D721Med (cell line): ENCODE data around the gene AFAP1.

ENCODE experiments used
- DNase-seq: peaks from one replicate; pipeline ENCODE4 v3.0.0; 2011; ENCODE audit warnings: low spot score; ENCODE audit not compliant: insufficient read length
- FAIRE-seq: peaks from 2 replicates; lab custom pipeline; 2011; peaks lifted over from hg19 to GRCh38; lab: Jason Lieb, UNC
- CTCF ChIP-seq: IDR thresholded peaks from 2 replicates; pipeline ENCODE4 v1.5.1; 2012; ENCODE audit warnings: mild to moderate bottlenecking, control low read depth; ENCODE audit not compliant: insufficient read depth; ENCODE audit errors: missing control alignments

AFAP1 gene

DNA sequence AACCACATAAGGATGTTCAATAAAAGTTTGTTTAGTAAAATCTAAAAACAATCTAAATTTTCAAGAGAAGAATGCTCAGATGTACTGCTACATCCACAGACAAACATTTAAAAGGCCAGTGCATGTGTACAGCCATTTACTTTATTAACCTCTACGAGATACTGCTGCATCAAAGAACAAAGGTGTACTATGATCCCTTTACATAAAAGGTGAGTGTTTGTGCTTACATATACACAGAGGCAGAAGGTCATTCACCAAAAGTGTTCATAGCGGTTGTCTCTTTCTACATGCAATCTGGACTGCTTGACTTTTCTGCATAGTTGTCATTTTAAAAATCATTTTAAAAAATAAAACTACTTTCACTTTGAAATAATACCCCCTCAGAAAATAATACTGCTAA is 81.7 kb downstream of the AFAP1 start:
- no peak for FAIRE-seq

DNA sequence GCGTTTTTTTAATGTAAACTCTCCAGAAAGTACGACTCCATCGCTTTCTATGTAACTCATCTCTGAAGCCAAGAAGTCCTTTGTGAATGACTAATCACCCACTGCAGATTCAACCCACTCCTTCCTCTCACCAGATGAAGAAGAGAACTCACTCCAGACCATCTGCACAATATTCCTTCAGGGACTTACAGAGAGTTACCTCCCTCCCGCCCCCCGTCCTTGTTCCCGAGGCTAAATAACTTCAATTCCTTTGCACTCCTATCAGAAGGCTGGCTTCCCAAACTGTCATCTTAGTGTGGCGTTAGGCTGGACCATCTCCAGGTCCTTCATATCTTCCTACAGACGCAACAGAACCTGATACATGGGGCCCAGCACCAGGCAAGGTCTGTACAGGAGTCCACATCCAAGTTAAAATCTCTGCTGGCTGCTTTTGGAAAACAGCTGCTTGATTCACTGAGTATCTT is 82.4 kb downstream of the AFAP1 start:
- DNase-seq (no peak), FAIRE-seq (no peak)
- no peak for TF ChIP-seq CTCF

More for the DNA sequence above, 81.7 kb downstream of the AFAP1 start:
- no peak for DNase-seq
- TF ChIP-seq CTCF, result no peak

- TF ChIP-seq CTCF, result no peak
- FAIRE-seq, result no peak
- DNase-seq, result no peak
Observed at GRCh38 chr4:7855731-7856130, 83.9 kb downstream of the AFAP1 start.

GRCh38 chr4:7854697-7855370 is 84.8 kb downstream of the AFAP1 start:
- FAIRE-seq (no peak), DNase-seq (no peak)
- TF ChIP-seq CTCF, result no peak

- FAIRE-seq (no peak), DNase-seq (no peak)
- TF ChIP-seq CTCF, result no peak
Observed at GRCh38 chr4:7854216-7854615, 85.4 kb downstream of the AFAP1 start.

GRCh38 chr4:7853271-7853670 is 86.4 kb downstream of the AFAP1 start:
- FAIRE-seq (no peak), DNase-seq (no peak)
- no peak for TF ChIP-seq CTCF

GRCh38 chr4:7852568-7853185 is 87.0 kb downstream of the AFAP1 start:
- TF ChIP-seq CTCF, result no peak
- DNase-seq (no peak), FAIRE-seq (no peak)
